IMR-90 (cell line): Measurements from ENCODE around the gene PISD. TPM values are rescaled to one million over a fixed set of nuclear protein-coding genes. Genes with fewer than 3 reads are reported as not detected.

ENCODE experiments used
- ATAC-seq: fragments of 200-7000 bp; cut with Tn5 transposase; 2 replicates; pipeline ENCODE4 v1.9.1; 2020; ENCODE audit warnings: low read depth, mild to moderate bottlenecking, moderate library complexity
- BruUV-seq: library from RNA; stranded (reverse); fragments of 400-500 nt; replicated peaks from 2 replicates; lab custom pipeline; 2021; lab: Mats Ljungman, UMichigan
- CTCF ChIA-PET: fragments of 300-600 bp; formaldehyde crosslinking; extraction: SDS; loops from one replicate; lab custom pipeline; 2021; ENCODE audit warnings: antibody characterized with exemption; lab: Yijun Ruan, JAX
- POLR2A ChIA-PET: fragments of 300-600 bp; sonication (Branson Sonifier 250); formaldehyde crosslinking; loops from one replicate; lab custom pipeline; 2022; ENCODE audit warnings: antibody characterized with exemption; ENCODE audit not compliant: unreplicated experiment; lab: Charles Lee
- DNase-seq: peaks from one replicate; pipeline ENCODE4 v3.0.0; 2013
- H2AFZ ChIP-seq: replicated peaks from 2 replicates; pipeline ENCODE3; 2013; ENCODE audit warnings: low read length, mild to moderate bottlenecking; ENCODE audit not compliant: poor library complexity
- H2AK5ac ChIP-seq: 2 replicates; pipeline ENCODE4 v1.6.1; 2013; ENCODE audit warnings: low read depth, low read length, inconsistent platforms
- H2AK9ac ChIP-seq: replicated peaks from 2 replicates; pipeline ENCODE3; 2013; ENCODE audit warnings: mild to moderate bottlenecking, low read depth, low read length, moderate library complexity; ENCODE audit not compliant: poor library complexity
- H2BK120ac ChIP-seq: 2 replicates; pipeline ENCODE4 v1.6.1; 2013; ENCODE audit warnings: low read depth, low read length, inconsistent platforms
- H2BK15ac ChIP-seq: 3 replicates; pipeline ENCODE4 v1.6.1; 2013; ENCODE audit warnings: low read depth, low read length, inconsistent platforms
- H2BK20ac ChIP-seq: 2 replicates; pipeline ENCODE4 v1.6.1; 2013; ENCODE audit warnings: low read depth, mild to moderate bottlenecking, inconsistent platforms, low read length, moderate library complexity
- H2BK5ac ChIP-seq: 2 replicates; pipeline ENCODE4 v1.6.1; 2013; ENCODE audit warnings: mild to moderate bottlenecking, low read depth, low read length, inconsistent platforms; ENCODE audit not compliant: poor library complexity, severe bottlenecking
- H3K14ac ChIP-seq: replicated peaks from 2 replicates; pipeline ENCODE4 v1.6.1; 2013; ENCODE audit warnings: low read depth, low read length, inconsistent platforms
- H3K18ac ChIP-seq: 2 replicates; pipeline ENCODE4 v1.6.1; 2013; ENCODE audit warnings: low read depth, low read length, control low read depth
- H3K23ac ChIP-seq: 2 replicates; pipeline ENCODE4 v1.6.1; 2013; ENCODE audit warnings: low read depth, low read length, inconsistent platforms
- H3K27ac ChIP-seq: 2 replicates; pipeline ENCODE4 v1.5.1; 2013; ENCODE audit warnings: mild to moderate bottlenecking, control low read depth, low read length; ENCODE audit not compliant: insufficient read depth
- H3K27me3 ChIP-seq: 2 replicates; pipeline ENCODE4 v1.6.1; 2013; ENCODE audit warnings: low read length; ENCODE audit not compliant: control insufficient read depth, insufficient read depth
- H3K36me3 ChIP-seq: 2 replicates; pipeline ENCODE4 v1.6.1; 2013; ENCODE audit warnings: low read length, mixed read lengths; ENCODE audit not compliant: control insufficient read depth, insufficient read depth
- H3K4ac ChIP-seq: 2 replicates; pipeline ENCODE4 v1.6.1; 2013; ENCODE audit warnings: low read depth, low read length, inconsistent platforms
- H3K4me1 ChIP-seq: 2 replicates; pipeline ENCODE4 v1.6.1; 2013; ENCODE audit warnings: low read length, mixed read lengths; ENCODE audit not compliant: control insufficient read depth, insufficient read depth
- H3K4me2 ChIP-seq: 2 replicates; pipeline ENCODE4 v1.6.1; 2013; ENCODE audit warnings: low read depth, mild to moderate bottlenecking, control low read depth, low read length, moderate library complexity
- H3K4me3 ChIP-seq: 2 replicates; pipeline ENCODE4 v1.5.1; 2013; ENCODE audit warnings: low read depth, mild to moderate bottlenecking, control low read depth, low read length, moderate library complexity; ENCODE audit not compliant: insufficient read depth
- H3K56ac ChIP-seq: 2 replicates; pipeline ENCODE4 v1.6.1; 2013; ENCODE audit warnings: low read length, inconsistent platforms; ENCODE audit not compliant: insufficient read depth; ENCODE audit errors: extremely low read depth
- H3K79me1 ChIP-seq, 2 experiments: 2 replicates each; pipeline ENCODE4 v1.6.1; 2013; ENCODE audit warnings: low read length in 2 of 2, inconsistent platforms in 1 of 2, low read depth in 1 of 2
- H3K9ac ChIP-seq: 2 replicates; pipeline ENCODE4 v1.6.1; 2013; ENCODE audit warnings: low read depth, low read length, control low read depth
- H3K9me1 ChIP-seq: 2 replicates; pipeline ENCODE4 v1.6.1; 2013; ENCODE audit warnings: low read length, inconsistent platforms; ENCODE audit not compliant: insufficient read depth
- H3K9me3 ChIP-seq: 2 replicates; pipeline ENCODE4 v1.6.1; 2013; ENCODE audit warnings: low read length; ENCODE audit not compliant: control insufficient read depth, insufficient read depth
- H4K20me1 ChIP-seq: 2 replicates; pipeline ENCODE4 v1.6.1; 2013; ENCODE audit warnings: low read length, inconsistent platforms; ENCODE audit not compliant: insufficient read depth
- H4K5ac ChIP-seq: 2 replicates; pipeline ENCODE4 v1.6.1; 2013; ENCODE audit warnings: mild to moderate bottlenecking, low read depth, low read length, control low read depth
- H4K8ac ChIP-seq, 2 experiments: 2 replicates each; pipeline ENCODE4 v1.6.1; 2013; ENCODE audit warnings: low read depth in 2 of 2, low read length in 2 of 2, control low read depth in 1 of 2, inconsistent platforms in 1 of 2
- H4K91ac ChIP-seq: 2 replicates; pipeline ENCODE4 v1.6.1; 2013; ENCODE audit warnings: low read depth, low read length, inconsistent platforms; ENCODE audit not compliant: insufficient read depth
- BHLHE40 ChIP-seq: fragments of 150-350 bp; IDR thresholded peaks from 2 replicates; pipeline ENCODE4 v1.6.1; 2016; ENCODE audit warnings: mild to moderate bottlenecking, low read depth, low read length
- CEBPB ChIP-seq: IDR thresholded peaks from 2 replicates; pipeline ENCODE4 v1.6.1; 2012; ENCODE audit warnings: low read depth, low read length, improper control_type of control experiment
- FOS ChIP-seq: fragments of 150-350 bp; IDR thresholded peaks from 2 replicates; pipeline ENCODE4 v1.6.1; 2016; ENCODE audit warnings: low read depth, low read length
- MAZ ChIP-seq: IDR thresholded peaks from 2 replicates; pipeline ENCODE4 v1.6.1; 2012; ENCODE audit warnings: low read depth, mild to moderate bottlenecking, low read length, improper control_type of control experiment, moderate library complexity, borderline replicate concordance
- MXI1 ChIP-seq: IDR thresholded peaks from 2 replicates; pipeline ENCODE4 v1.6.1; 2012; ENCODE audit warnings: low read depth, mild to moderate bottlenecking, low read length, moderate library complexity, borderline replicate concordance
- NFE2L2 ChIP-seq: fragments of 150-350 bp; IDR thresholded peaks from 2 replicates; pipeline ENCODE4 v1.6.1; 2016; ENCODE audit warnings: low read depth, mild to moderate bottlenecking, low read length
- WGBS, 2 experiments: methylation state at CpG; one replicate each; pipeline versions ENCODE4 v1.1.5 to v1.1.7; 2013; ENCODE audit warnings: missing lambda C conversion rate in 2 of 2; ENCODE audit not compliant: insufficient read length in 1 of 2; ENCODE audit errors: extremely low coverage in 2 of 2; 5-methylcytosine and 5-hydroxymethylcytosine counted together
- dilution Hi-C: fragments of 300-500 bp; cut with HindIII; formaldehyde crosslinking; loops from one replicate; pipeline ENCODE4 v1.14.3; 2018; ENCODE audit warnings: low sequenced_read_pairs; ENCODE audit not compliant: unreplicated experiment
- in situ Hi-C: fragments of 300-500 bp; cut with MboI; formaldehyde crosslinking; loops from 3 replicates; pipeline ENCODE4 v1.14.3; 2019; ENCODE audit warnings: low sequenced_read_pairs, inconsistent platforms, mixed read lengths
- intact Hi-C: fragments of 100-400 bp; cut with micrococcal nuclease; formaldehyde crosslinking; loops from 2 replicates; pipeline ENCODE4 v1.10.0; 2022
- polyA plus RNA-seq, 3 experiments: library from polyadenylated mRNA; depleted of rRNA; stranded (reverse); fragments of >200 nt; gene quantifications; 2 replicates each; pipeline ENCODE4 v1.2.3, GENCODE V29; 2012; ENCODE audit warnings: low replicate concordance in 1 of 3
- total RNA-seq: library from RNA; depleted of rRNA; stranded (reverse); fragments of >200 nt; gene quantifications from 2 replicates; pipeline ENCODE4 v1.2.3, GENCODE V29; 2012
- TF ChIP-seq, protein P1 (sequence below): fragments of 150-350 bp; IDR thresholded peaks from 2 replicates; pipeline ENCODE4 v1.6.1; 2016; ENCODE audit warnings: low read depth, mild to moderate bottlenecking, low read length, moderate library complexity, borderline replicate concordance
- TF ChIP-seq, protein P2 (sequence below): conservative IDR thresholded peaks from 2 replicates; pipeline ENCODE4 v1.5.1; 2012; ENCODE audit warnings: mild to moderate bottlenecking, low read depth, low read length, improper control_type of control experiment

Gene PISD
- total and polyA plus RNA-seq, 2 of the 4 experiments (the other 2 are of a cell fraction), result 34.1 to 48.8 TPM

DNA sequence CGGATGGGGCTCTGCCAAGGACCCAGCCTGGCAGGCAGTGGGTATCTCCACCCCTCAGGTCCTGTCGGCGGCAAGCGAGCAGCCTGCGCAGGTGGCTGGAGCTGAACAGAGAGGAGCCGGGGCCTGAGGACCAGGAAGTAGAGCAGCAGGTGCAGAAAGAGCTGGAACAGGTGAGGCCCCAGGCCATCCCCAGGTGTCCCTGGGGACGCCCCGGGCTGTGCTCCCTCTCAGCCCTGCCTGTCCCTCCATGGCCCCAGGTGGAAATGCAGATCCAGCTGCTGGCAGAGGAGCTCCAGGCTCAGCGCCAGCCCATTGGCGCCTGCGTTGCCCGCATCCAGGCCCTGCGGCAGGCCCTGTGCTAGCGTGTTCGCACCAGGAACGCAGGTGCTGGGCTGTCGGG is 44.0 kb downstream of the PISD start:
- dilution Hi-C loops (no loop called here), in situ Hi-C loops (no loop called here), intact Hi-C loops (no loop called here)
- H3K4ac ChIP-seq, result no peak overlapping the region
- TF ChIP-seq MAZ, result no peak
- TF ChIP-seq, protein P1, sequence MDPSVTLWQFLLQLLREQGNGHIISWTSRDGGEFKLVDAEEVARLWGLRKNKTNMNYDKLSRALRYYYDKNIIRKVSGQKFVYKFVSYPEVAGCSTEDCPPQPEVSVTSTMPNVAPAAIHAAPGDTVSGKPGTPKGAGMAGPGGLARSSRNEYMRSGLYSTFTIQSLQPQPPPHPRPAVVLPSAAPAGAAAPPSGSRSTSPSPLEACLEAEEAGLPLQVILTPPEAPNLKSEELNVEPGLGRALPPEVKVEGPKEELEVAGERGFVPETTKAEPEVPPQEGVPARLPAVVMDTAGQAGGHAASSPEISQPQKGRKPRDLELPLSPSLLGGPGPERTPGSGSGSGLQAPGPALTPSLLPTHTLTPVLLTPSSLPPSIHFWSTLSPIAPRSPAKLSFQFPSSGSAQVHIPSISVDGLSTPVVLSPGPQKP, result no peak
- no peak for TF ChIP-seq MXI1
- no peak for TF ChIP-seq CEBPB
- TF ChIP-seq, protein P2, sequence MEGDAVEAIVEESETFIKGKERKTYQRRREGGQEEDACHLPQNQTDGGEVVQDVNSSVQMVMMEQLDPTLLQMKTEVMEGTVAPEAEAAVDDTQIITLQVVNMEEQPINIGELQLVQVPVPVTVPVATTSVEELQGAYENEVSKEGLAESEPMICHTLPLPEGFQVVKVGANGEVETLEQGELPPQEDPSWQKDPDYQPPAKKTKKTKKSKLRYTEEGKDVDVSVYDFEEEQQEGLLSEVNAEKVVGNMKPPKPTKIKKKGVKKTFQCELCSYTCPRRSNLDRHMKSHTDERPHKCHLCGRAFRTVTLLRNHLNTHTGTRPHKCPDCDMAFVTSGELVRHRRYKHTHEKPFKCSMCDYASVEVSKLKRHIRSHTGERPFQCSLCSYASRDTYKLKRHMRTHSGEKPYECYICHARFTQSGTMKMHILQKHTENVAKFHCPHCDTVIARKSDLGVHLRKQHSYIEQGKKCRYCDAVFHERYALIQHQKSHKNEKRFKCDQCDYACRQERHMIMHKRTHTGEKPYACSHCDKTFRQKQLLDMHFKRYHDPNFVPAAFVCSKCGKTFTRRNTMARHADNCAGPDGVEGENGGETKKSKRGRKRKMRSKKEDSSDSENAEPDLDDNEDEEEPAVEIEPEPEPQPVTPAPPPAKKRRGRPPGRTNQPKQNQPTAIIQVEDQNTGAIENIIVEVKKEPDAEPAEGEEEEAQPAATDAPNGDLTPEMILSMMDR, result no peak
- no peak for TF ChIP-seq FOS
- TF ChIP-seq BHLHE40, result no peak
- no peak for TF ChIP-seq NFE2L2
- POLR2A ChIA-PET, result no interaction called here
- no peak overlapping the region for H3K14ac ChIP-seq
- peaks cover 2% of the 10 kb centered on the region; the same call in 1 of the 2 replicates for H3K4me1 ChIP-seq
- no peak for ATAC-seq
- no peaks in the 10 kb centered on the region for H3K9me3 ChIP-seq
- DNase-seq, result no peak
- WGBS, 2 experiments, result 92% methylated on average over 9 of the region's 17 CpGs; no CpG with 5 or more reads in 1 of the 2 experiments
- BruUV-seq, result no TSS peak
- H2BK5ac ChIP-seq, result no peak overlapping the region
- no peak overlapping the region for H3K9ac ChIP-seq
- H3K18ac ChIP-seq, result no peak overlapping the region
- peaks cover 12 to 33% of the 10 kb centered on the region in 2 experiments for H3K79me1 ChIP-seq
- H3K56ac ChIP-seq, result no peak overlapping the region
- no peak overlapping the region for H2AFZ ChIP-seq
- peaks cover 7% of the 10 kb centered on the region; the same call in 1 of the 2 replicates for H3K9me1 ChIP-seq
- no peak overlapping the region for H2BK120ac ChIP-seq
- peaks cover 51% of the 10 kb centered on the region for H3K36me3 ChIP-seq
- H3K27ac ChIP-seq, result no peak overlapping the region
- no peak overlapping the region for H4K8ac ChIP-seq
- H2BK15ac ChIP-seq, result no peak overlapping the region
- H4K91ac ChIP-seq, result no peak overlapping the region
- H2AK5ac ChIP-seq, result no peak overlapping the region
- H4K20me1 ChIP-seq, result peaks cover 45% of the 10 kb centered on the region
- CTCF ChIA-PET, result no interaction called here
- H3K27me3 ChIP-seq, result no peaks in the 10 kb centered on the region
- H3K4me2 ChIP-seq, result no peak overlapping the region
- H3K23ac ChIP-seq, result no peak overlapping the region
- no peak overlapping the region for H2AK9ac ChIP-seq
- no peak overlapping the region for H2BK20ac ChIP-seq
- no peak overlapping the region for H4K5ac ChIP-seq
- H3K4me3 ChIP-seq, result no peak overlapping the region
